Measurements from ENCODE around the gene EPB41L1.

The EPB41L1 gene

GRCh38 chr20:36246401-36246800 lies 91.9 kb downstream of the EPB41L1 start:
- H3K4me3 ChIP-seq (replicated peaks; ENCODE audit: low read depth, low read length) = no peak overlapping the region
- no peak for TF ChIP-seq CTCF (IDR thresholded peaks at IDR 0.05; ENCODE audit: low read depth, low read length, missing control alignments)
- no peak for DNase-seq (ENCODE audit: extremely low read depth, low read depth)

GRCh38 chr20:36248836-36249235 lies 94.3 kb downstream of the EPB41L1 start:
- no peak for DNase-seq (ENCODE audit: extremely low read depth, low read depth)
- TF ChIP-seq CTCF (IDR thresholded peaks at IDR 0.05; ENCODE audit: low read depth, low read length, missing control alignments) = no peak
- no peak overlapping the region for H3K4me3 ChIP-seq (replicated peaks; ENCODE audit: low read depth, low read length)

- no peak for DNase-seq (ENCODE audit: extremely low read depth, low read depth)
- H3K4me3 ChIP-seq (replicated peaks; ENCODE audit: low read depth, low read length) = no peak overlapping the region
- no peak for TF ChIP-seq CTCF (IDR thresholded peaks at IDR 0.05; ENCODE audit: low read depth, low read length, missing control alignments)
Observed at GRCh38 chr20:36249450-36249849, 94.9 kb downstream of the EPB41L1 start.

DNA sequence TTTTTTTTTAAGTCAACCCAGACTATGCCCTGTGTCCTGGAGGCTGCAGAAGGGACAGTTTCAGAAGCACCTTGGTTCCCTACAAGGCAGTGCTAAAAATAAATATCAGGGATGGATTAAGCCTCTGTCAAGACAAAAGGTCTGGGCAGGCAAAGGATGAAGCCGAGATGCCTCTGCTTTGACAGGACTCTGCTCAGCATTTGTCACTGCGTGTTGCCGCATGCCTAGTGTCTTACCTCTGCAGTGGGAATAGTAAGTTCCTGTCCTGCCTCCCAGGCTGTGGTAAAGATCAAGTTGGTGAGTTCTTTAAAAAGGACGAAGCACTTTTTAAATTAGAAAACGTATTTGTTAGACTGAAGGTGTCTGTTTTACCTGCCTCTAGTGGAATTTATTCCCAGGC lies 96.9 kb downstream of the EPB41L1 start:
- no peak overlapping the region for H3K4me3 ChIP-seq (replicated peaks; ENCODE audit: low read depth, low read length)
- DNase-seq (ENCODE audit: extremely low read depth, low read depth) = no peak
- no peak for TF ChIP-seq CTCF (IDR thresholded peaks at IDR 0.05; ENCODE audit: low read depth, low read length, missing control alignments)

DNA sequence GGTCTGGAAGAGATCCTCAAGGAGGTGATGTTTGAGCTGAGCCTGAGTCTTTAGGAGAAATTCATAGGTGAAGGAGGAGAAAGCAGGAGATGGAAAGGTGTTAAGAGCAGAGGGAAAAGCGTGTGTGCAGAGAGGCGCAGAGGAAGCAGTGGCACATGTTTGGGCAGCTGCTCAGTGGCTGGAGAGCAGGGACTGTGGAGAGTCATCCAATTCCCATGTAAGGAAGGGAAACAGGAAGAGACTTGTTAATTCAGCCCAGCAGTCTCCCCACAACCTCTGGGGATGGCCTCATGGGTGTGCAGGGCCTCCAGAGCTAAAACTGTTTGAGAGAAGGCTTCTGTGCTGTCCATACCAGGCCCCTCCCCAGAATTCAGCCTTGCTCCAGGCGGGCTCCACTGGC lies 98.0 kb downstream of the EPB41L1 start:
- DNase-seq (ENCODE audit: extremely low read depth, low read depth) = no peak
- H3K4me3 ChIP-seq (replicated peaks; ENCODE audit: low read depth, low read length) = no peak overlapping the region
- TF ChIP-seq CTCF (IDR thresholded peaks at IDR 0.05; ENCODE audit: low read depth, low read length, missing control alignments) = no peak

DNA sequence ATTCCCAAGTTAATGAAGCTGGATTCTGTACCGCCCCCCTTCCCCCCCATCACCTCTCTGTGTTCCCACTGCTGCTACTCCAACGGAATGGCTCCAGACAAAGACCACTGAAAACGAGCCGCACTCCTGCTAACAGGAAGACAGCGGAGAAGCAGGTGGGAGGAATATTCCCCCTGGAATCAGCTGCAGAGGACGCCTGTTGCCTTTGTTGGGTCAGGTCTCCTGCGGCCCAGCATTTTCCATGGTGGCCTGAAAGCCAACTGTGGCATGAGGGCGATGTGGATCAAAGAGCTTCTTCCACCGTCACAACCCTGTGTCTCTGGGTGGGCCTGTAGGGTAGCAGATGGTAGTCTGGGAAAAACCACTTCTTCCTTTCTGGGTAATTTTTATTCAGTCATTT lies 98.5 kb downstream of the EPB41L1 start:
- no peak for TF ChIP-seq CTCF (IDR thresholded peaks at IDR 0.05; ENCODE audit: low read depth, low read length, missing control alignments)
- no peak overlapping the region for H3K4me3 ChIP-seq (replicated peaks; ENCODE audit: low read depth, low read length)
- no peak for DNase-seq (ENCODE audit: extremely low read depth, low read depth)

GRCh38 chr20:36254076-36254475 lies 99.5 kb downstream of the EPB41L1 start:
- H3K4me3 ChIP-seq (replicated peaks; ENCODE audit: low read depth, low read length) = no peak overlapping the region
- no peak for TF ChIP-seq CTCF (IDR thresholded peaks at IDR 0.05; ENCODE audit: low read depth, low read length, missing control alignments)
- no peak for DNase-seq (ENCODE audit: extremely low read depth, low read depth)

Data from HFF-Myc (cell line).